NCI-H1092 treated with DMSO at 0.1 percent for 48 hours (cell line): Measurements from ENCODE around the gene TCL1A.
"Not testable (repeated sequence)": the region's sequence is repeated elsewhere in the genome, so short reads cannot be mapped to it uniquely, and the experiment has no call there.

Experiments
- DNase-seq: peaks from one replicate; lab custom pipeline; 2025; lab: John Stamatoyannopoulos, UW

The TCL1A gene, protein sequence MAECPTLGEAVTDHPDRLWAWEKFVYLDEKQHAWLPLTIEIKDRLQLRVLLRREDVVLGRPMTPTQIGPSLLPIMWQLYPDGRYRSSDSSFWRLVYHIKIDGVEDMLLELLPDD

GRCh38 chr14:95713596-95714371 is at the start of gene TCL1A:
Gene TCL1A, minus strand, starts transcription at chr14:95714125. Its CDS starts 59 bp downstream, at chr14:95714066.
- DNase-seq = no peak

DNA sequence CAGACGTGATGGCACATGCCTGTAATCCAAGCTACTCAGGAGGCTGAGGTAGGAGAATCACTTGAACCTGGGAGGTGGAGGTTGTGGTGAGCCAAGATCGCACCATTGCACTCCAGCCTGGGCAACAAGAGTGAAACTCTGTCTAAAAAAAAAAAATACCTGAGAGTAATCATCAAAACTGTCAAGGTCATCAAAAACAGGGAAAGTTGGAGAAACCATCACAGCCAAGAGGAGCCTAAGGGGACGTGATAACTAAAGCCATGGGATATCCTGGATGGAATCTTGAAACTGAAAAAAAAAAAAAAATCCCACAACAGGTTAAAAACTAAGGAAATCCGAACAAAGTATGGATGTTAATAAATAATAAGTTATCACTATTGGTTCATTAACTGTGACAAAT is 49.1 kb upstream of the TCL1A start:
- DNase-seq = not testable (repeated sequence)

GRCh38 chr14:95761436-95761835 is 47.5 kb upstream of the TCL1A start:
- no peak for DNase-seq

DNA sequence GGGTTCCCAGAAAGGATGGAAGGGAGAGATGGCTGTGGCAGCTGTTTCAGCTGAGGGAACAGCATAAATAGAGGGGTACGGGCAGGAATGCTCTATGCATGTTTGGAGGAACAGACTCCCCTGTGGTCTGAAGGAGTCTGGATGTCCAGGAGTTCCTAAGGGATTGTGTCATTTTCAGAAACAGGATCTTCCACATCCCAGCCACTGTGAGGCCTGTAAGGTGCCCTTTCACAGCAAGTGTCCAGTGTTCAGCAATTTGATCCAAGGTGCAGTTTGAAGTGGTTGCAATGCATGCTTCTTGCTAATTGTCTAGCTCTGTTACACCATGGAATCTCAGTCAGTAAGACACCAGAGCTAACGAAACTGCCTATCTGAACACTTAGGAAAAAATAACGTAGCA is 46.7 kb upstream of the TCL1A start:
- DNase-seq = no peak

GRCh38 chr14:95759941-95760340 is 46.0 kb upstream of the TCL1A start:
- no peak for DNase-seq

GRCh38 chr14:95758331-95758730 is 44.4 kb upstream of the TCL1A start:
- DNase-seq = no peak

- DNase-seq = no peak
These were observed 42.8 kb upstream of the TCL1A start for GRCh38 chr14:95756751-95757150.

DNA sequence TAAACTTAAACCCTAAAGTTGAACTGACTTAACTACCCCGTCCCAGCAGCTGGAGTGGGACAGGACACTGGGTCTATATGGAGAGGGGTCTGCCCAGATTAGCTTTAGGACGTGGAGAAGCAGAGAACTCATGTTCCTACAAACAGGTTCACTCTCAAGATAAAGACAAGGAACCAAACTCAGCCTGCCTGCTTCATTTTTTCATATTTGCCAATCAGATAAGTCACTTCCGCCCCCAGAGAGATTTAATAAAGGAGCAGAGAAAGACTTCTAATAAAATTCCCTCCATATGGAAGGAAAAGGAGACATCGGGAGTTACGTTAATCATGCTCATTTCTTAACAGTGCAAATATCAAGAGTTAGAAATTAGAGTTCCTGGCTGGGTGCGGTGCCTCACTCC is 42.2 kb upstream of the TCL1A start:
- no peak for DNase-seq

GRCh38 chr14:95741781-95742180 is 27.9 kb upstream of the TCL1A start:
- DNase-seq = no peak

- DNase-seq = peak; percentile 50
These were observed 27.1 kb upstream of the TCL1A start for GRCh38 chr14:95741038-95741490.

DNA sequence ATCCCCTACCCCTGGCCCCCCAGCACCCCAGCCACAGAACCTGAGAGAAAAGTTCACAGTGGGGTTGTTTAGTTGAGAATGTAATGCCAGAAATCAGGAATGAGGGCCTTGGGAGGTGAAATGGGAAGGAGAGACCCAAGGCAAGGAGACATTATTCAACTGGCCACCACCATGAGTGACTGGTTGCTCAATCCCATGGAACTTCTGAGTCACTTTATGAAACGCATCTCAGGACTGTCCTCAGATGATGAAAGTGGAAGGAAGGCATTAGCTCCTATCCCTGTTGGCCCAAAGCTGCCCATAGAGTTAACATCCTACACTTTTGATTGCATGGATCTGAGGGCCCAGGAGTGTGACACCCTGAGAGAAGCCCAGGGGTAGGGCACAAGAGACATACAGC is 25.4 kb upstream of the TCL1A start:
- no peak for DNase-seq

DNA sequence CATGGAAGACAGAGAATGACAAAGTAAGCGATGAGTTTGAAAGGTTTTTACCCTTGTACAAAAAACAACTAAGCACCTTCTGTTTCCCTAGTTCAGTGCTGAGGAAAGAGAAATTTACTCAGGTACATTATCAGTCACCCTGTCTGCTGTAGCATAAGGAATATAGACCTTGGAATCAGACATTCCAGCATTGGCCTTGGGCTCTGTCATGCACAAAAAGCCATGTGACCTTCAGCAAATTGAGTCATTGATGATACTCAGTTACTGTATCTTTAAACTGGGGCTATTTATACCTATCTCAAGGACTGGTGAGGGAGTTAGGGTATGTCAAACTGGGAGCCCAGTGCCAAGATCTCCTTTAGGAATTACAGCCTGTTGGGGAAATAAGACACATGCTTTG is 19.3 kb upstream of the TCL1A start:
- DNase-seq = no peak

DNA sequence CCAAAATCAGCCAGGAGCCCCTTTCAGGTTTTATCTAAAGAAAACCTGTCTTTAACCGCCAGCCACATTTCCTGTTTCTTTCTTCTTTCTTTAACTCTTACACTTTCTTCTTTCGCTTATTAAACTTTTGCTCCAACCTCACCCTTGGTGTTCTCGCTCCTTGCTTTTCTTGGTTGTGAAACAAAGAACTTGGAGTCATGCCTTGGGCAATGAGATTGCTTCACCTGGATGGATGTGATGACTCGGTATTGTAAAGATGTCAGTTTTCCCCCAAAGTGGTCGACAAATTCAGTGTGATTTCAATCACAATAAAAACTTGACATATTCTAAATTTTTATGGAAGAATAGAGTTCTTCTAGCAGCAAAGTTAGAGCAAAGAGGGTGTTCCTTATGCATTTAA is 16.2 kb upstream of the TCL1A start:
- DNase-seq = no peak

GRCh38 chr14:95729402-95730028 is 15.6 kb upstream of the TCL1A start:
- DNase-seq = not testable (repeated sequence)

DNA sequence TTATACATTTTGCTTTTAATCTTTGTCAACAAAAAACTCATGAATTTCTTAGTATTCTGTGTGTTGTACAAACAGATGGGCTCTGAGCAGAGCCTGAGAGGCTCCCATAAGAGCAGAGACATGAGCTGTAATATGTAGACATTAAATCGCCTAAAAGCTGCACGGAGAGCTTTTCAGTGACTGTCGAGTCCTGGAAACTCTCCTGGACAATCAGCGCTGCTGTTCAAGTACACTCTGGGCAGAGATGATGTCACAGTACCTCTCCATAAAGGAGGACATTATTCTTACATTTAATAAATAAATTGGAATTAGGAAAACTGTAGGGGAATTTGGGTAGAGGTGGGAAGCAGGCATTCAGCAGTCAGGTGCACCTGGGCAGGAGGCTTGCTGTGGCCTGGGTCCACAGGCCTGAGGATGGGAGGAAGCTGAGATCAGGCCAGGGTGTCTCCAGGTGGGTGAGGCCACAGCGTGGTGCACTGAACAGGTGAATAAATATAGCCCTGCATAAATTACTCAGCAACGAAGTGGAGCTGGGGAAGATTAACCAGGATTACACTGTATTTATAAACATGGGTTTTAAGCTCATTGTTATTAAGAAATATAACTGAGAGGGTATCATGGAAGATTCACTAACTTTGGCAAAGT is 13.3 kb upstream of the TCL1A start:
- peak; percentile 5 for DNase-seq

- no peak for DNase-seq
These were observed 11.9 kb upstream of the TCL1A start for GRCh38 chr14:95725685-95726336.

DNA sequence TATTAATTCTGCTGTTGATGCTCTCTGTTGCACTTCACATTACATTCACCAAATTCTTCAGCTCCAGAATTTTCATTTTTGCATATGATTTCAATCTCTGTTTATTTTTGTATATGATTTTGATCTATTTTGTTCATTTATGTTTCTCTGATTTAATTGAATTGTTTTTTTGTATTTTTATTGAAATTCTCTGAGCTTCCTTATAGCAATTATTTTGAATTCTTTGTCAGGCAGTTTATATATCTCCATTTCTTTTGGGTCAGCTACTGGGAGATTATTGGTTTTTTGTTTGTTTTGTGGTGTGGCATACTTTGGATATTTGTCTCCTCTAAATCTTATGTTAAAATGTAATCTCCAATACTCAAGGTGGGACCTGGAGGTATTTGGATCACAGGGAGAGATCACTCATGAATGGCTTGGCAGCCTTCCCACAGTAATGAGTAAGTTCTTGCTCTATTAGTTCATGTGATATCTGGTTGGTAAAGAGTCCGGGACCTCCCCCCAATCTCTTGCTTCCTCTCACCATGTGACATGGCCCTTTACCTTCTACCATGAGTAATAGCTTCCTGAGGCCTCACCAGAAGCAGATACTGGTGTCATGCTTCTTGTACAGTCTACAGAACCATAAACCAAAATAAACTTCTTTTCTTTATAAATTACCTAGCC is 8.7 kb upstream of the TCL1A start:
- DNase-seq = no peak

- DNase-seq = no peak
These were observed 1.5 kb downstream of the TCL1A start for GRCh38 chr14:95712398-95712797.

- no peak for DNase-seq
These were observed 2.3 kb downstream of the TCL1A start for GRCh38 chr14:95711476-95712176.

GRCh38 chr14:95710106-95710505 is 3.8 kb downstream of the TCL1A start:
- DNase-seq = no peak

- DNase-seq = no peak
These were observed 6.6 kb downstream of the TCL1A start for GRCh38 chr14:95707327-95707726.
